ENCODE data around the gene CPSF2.

DNA sequence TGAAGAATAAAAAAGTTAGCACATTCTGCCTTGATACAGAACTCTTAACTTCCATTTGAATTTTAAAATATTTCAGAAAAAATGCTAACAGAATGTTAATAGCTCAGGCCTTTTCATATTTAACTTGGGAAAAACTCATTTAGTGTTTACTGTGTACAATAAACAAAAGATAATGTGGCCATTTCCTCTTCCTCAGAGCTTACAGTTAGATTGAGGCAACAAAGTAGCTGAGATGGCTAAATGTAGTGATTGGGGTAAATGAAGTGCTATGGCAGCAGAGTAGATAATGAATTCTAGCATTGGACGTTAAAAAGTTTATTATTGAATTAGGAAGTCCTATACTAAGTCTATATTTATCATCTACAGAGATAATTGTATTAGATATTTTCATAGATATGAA lies 12.7 kb downstream of the CPSF2 start:
- TF ChIP-seq CTCF (IDR thresholded peaks at IDR 0.05): no peak
- TF ChIP-seq EZH2 (IDR thresholded peaks at IDR 0.05): no peak
